KG1 (cell line): ENCODE results near the gene SAMD14.

ENCODE experiments used
- DNase-seq: peaks from one replicate; lab custom pipeline; 2025; lab: John Stamatoyannopoulos, UW

SAMD14 gene

GRCh38 chr17:50132104-50132794 lies 2.3 kb upstream of the SAMD14 start:
- DNase-seq, result no peak

DNA sequence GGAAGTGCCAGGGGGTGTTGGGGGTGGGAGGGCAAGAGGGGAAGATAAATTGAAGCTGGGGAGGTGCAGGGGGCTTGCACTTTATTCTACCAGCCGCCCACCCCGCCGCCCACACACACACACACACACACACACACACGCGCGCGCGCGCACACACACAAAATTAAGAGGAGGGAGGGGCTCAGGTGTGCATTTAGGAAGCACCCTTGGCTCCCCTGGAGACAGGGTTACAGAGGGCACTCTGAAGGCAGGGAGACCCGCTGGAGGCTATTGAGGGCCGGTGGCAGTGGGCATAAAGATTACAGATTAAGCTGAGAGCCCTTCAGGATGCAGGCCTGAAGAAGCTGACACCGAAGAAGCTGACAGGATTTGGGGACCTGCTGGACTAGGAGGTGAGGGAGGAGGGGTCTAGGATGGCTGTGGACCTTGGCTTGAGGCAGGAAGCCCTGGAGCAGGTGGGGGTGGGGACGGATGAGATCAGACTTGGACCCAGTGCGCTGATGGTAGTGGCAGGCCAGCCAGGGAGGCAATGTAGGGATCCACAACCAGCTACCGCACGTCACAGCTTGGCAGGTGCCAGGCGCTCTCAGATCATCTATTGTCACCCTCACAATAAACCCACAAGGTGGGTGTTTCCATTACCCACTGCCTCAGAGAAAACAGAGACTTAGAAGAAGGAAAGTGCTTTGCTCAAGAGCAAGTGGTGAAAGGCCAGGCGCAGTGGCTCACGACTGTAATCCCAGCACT lies 772 bp upstream of the SAMD14 start:
- DNase-seq, result no peak

GRCh38 chr17:50129353-50129727 lies 620 bp downstream of the SAMD14 start:
- no peak for DNase-seq

GRCh38 chr17:50128441-50129352 lies 1.3 kb downstream of the SAMD14 start:
- DNase-seq, result no peak

DNA sequence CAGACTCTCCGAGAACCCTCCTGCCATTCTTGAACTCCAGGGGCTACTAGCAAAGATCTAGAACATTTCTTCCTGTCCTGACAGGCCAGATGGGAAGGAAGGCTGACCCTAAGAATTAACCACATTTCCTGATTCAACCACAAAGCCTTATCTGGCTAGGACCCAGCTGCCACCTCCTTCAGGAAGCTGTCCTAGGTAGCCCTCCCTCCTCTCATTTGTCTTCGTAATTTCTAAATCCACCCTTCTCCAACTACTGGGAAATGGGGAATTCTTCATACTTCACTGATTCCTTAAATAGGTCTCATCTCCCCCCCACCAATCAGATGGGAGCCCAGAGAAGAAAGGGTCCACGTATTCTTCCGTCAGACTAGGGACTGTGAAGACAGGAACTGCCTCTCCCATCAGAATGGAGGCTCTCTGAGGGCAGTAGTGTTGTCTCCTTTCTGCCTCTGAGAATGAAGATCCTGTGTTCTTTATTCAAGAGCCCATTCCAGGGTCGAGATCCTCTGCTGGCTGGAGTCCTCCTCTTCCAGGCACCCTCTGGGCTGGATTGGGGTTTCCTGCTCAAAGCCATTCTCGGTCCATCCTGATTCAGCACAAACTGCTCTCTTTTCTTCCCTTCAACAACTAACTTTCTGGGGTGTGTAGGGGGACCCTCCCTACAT lies 2.1 kb downstream of the SAMD14 start:
- no peak for DNase-seq

DNA sequence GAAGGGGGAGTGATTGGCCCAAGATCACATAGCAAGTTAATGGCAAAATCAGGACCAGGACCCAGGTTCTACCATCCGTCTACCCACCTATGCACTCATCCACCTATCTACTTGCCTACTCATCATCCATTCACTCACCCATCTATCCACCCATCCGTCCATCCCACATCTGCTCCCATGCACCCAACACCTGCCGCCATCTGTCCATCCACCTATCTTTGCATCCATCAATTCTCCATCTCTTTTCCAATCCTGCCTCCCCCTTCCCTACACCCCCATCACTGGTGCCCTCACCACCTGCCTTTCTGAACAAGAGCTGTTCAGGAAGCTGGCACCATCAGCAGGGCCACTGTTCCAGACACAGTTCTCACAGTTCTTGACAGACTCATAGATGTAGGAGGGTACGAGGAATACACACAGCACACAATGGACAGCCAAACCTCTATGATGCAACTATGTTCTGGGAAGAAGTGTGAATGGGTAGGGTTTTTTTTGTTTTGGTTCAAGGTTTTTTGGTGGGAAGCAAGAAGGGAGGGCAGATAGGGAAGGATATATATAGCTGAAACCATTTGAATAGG lies 4.5 kb downstream of the SAMD14 start:
- no peak for DNase-seq

DNA sequence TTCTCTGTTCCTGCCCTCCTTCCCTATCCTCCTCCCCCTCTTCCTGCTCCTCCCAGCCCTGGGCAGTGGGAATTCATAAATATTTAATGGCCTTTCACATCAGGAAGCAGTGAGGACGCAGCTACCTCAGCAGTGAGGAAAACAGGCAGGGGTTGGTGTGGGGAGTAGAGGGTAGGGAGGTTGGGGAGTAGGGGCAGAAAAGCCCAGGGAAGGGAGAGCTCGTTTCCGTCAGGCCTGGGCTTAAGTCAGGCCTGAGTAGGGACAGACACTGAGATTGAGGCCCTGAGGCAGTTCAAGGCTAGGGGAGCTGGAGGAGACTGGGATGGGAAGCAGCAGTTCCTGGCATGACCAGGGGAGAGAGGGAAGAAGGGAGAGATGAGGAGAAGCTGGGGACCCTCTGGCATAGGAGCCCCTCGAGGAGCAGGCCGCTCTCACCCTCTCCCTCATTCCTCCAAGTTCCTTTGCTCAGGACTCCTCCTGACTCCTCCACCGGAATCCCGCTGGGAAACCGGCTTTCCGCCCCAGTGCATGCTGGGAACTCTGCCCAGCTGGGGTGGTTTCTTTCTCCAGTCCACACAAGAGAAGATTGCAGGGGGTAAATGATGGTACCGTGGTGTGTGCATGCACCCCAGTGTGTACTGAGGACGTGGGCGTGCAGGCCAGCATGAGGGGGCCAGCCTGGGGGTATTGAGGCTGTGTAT lies 6.2 kb downstream of the SAMD14 start:
- DNase-seq, result no peak

DNA sequence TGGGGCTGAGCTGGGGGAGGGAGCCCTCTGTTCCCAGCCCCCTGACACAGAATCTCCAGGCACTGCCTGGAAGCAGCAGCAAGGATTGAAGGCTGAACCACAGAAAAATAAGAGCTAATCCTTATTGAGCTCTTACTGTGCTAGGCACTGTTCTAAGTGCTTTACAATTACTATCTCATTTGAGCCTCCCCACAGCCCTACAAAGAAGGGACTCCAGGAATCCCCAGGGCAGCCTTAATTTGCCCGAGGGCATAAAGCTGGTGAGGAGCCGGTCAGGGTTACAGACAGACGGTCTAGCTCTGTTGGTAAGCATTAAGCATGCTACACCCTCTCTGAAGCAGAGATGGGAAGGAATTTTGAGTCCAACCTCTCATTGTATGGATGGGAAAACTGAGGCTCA lies 7.0 kb downstream of the SAMD14 start:
- DNase-seq, result no peak

- DNase-seq, result no peak
Measured at GRCh38 chr17:50120475-50121253, 9.3 kb downstream of the SAMD14 start.

GRCh38 chr17:50118828-50119218 lies 11.1 kb downstream of the SAMD14 start:
- no peak for DNase-seq

- no peak for DNase-seq
Measured at GRCh38 chr17:50118076-50118827, 11.7 kb downstream of the SAMD14 start.

DNA sequence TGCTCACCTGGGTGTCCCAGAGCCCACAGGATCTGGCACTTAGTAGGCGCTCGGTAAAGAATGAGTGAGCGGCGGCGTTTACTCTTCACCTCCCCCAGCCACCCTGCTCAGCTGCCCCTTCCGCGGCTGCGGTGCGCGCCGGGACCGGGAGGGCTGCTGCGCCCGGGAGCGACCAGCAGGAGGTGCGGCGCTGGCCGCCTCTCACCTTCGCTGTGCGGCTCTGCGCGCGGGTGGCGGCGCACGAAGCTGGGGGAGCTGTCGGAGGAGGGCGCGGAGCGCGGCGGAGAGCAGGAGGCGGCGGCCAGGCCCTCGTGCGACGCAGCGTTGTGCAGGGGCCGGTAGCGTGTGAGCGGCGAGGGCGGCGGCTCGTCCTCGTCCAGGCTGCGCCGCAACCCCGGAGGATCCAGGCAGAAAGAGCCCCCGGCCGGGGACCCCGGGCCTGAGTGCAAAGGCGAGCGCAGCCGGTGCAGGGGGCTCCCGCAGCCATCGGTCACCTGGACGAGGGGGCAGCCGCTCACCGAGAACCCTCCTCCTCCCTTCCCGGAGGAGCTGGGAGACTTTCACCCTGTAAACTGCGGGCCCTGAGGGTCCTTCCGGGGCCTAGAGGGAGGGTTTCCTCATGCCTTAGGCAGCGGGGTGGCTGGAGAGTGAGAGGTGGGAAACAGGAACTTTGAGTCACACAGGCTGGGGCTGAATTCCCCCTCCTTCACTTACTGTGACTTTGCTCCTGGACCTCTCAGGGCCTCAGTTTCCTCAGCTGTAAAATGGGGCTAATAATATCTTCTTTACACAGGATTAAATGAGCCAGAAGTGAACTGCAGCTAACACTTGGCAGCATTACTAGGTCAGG lies 12.5 kb downstream of the SAMD14 start:
- DNase-seq, result no peak

DNA sequence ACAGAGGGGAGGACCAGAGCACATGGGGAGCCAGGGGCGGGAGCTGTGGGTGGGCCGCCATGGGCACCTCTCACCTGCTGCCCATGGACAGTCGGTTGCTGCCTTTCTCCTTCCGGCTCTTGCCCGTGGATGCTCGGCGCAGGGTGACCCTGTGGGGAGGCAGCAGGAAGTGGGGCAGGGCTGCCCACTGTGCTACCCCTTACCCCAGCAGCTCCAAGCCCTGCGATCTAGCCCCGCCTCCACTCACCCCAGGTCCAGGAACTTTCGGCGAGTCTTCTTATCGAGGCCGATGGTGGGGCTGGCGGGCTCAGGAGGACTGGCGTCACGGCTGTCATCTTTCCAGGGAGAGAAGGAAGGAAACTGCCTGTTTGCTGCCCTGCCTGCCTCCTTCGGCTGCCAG lies 14.2 kb downstream of the SAMD14 start:
- no peak for DNase-seq

GRCh38 chr17:50114849-50115357 lies 15.1 kb downstream of the SAMD14 start:
- DNase-seq, result peak; percentile 72

- no peak for DNase-seq
Measured at GRCh38 chr17:50114401-50114800, 15.6 kb downstream of the SAMD14 start.

GRCh38 chr17:50113624-50114320 lies 16.2 kb downstream of the SAMD14 start:
- no peak for DNase-seq

DNA sequence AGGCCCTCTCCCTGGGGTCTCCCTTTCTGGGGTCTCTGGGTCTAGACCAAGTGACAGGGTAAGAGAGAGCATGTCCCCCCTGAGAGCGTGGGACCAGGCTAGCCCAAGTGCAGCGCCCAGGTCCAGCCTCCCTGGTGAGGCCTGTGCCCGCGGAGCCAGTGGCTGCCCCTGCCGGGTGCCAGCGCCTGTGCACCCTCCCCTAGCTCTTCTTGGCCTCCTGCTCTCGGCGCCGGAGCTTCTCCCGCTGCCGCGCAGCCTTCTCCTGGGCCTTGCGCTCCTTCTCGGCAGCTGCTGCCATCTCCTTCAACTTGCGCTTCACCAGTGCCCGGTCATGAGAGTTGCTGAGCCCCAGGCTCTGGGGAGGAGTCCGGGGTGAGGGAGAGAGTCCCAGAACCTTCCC lies 17.3 kb downstream of the SAMD14 start:
- no peak for DNase-seq
